Liver (tissue), 3 donors: ENCODE data around the gene STX16.

Experiments
- EGR1 ChIP-seq, 2 donors: IDR thresholded peaks; 2 replicates each; pipeline ENCODE4 v1.6.1; 2016 to 2018; ENCODE audit warnings: antibody characterized with exemption in 2 of 2, low read depth in 2 of 2
- FOXA1 ChIP-seq: IDR thresholded peaks from 2 replicates; pipeline ENCODE4 v1.6.1; 2016; ENCODE audit warnings: antibody characterized with exemption
- GABPA ChIP-seq, 2 donors: IDR thresholded peaks in 1 of 2; conservative IDR thresholded peaks in 1 of 2; 2 replicates each; pipeline ENCODE4 v1.6.1; 2016; ENCODE audit warnings: antibody characterized with exemption in 2 of 2, mild to moderate bottlenecking in 1 of 2, moderate library complexity in 1 of 2
- RAD21 ChIP-seq, 2 donors: IDR thresholded peaks; 2 replicates each; pipeline ENCODE4 v1.6.1; 2016; ENCODE audit warnings: antibody characterized with exemption in 2 of 2, mild to moderate bottlenecking in 2 of 2
- RXRA ChIP-seq, 2 donors: IDR thresholded peaks; 2 replicates each; pipeline ENCODE4 v1.6.1; 2017 to 2018; ENCODE audit warnings: antibody characterized with exemption in 2 of 2, mild to moderate bottlenecking in 1 of 2
- SP1 ChIP-seq: IDR thresholded peaks from 2 replicates; pipeline ENCODE4 v1.6.1; 2018; ENCODE audit warnings: antibody characterized with exemption, mild to moderate bottlenecking
- TAF1 ChIP-seq: conservative IDR thresholded peaks from 2 replicates; pipeline ENCODE4 v1.6.1; 2016; ENCODE audit warnings: antibody characterized with exemption, mild to moderate bottlenecking
- YY1 ChIP-seq: IDR thresholded peaks from 2 replicates; pipeline ENCODE4 v1.6.1; 2016; ENCODE audit warnings: antibody characterized with exemption, mild to moderate bottlenecking
- TF ChIP-seq, protein P1 (sequence below): fragments of 150-350 bp; IDR thresholded peaks from 2 replicates; pipeline ENCODE4 v1.5.1; 2017; ENCODE audit warnings: improper control_type of control experiment, low read depth, low read length; ENCODE audit not compliant: missing input control
- TF ChIP-seq, protein P2 (sequence below): IDR thresholded peaks from 2 replicates; pipeline ENCODE4 v1.6.1; 2016; ENCODE audit warnings: antibody characterized with exemption
- TF ChIP-seq, protein P3 (sequence below): IDR thresholded peaks from 2 replicates; pipeline ENCODE4 v1.6.1; 2016; ENCODE audit warnings: antibody characterized with exemption
- donor health status: healthy.
- donor health status: healthy.

DNA sequence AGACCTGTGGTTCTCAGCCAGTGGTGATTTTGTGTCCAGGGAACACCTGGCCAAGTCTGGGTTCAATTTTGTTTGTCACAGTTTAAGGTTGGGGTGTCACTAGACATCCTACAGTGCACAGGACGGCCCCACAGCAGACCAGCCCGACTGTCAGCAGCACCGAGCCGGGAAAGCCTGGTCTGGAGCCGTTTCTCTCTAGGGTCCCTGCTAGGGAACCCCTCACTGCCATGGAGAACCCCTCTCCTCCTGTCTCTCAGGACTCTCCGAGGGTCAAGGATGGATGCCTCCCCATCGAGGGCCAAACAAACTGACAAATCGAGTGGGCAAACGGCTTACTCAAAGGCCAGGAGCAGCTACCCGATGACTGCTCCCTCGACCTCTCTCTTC lies 15.8 kb upstream of the STX16 start:
- TF ChIP-seq, protein P1, sequence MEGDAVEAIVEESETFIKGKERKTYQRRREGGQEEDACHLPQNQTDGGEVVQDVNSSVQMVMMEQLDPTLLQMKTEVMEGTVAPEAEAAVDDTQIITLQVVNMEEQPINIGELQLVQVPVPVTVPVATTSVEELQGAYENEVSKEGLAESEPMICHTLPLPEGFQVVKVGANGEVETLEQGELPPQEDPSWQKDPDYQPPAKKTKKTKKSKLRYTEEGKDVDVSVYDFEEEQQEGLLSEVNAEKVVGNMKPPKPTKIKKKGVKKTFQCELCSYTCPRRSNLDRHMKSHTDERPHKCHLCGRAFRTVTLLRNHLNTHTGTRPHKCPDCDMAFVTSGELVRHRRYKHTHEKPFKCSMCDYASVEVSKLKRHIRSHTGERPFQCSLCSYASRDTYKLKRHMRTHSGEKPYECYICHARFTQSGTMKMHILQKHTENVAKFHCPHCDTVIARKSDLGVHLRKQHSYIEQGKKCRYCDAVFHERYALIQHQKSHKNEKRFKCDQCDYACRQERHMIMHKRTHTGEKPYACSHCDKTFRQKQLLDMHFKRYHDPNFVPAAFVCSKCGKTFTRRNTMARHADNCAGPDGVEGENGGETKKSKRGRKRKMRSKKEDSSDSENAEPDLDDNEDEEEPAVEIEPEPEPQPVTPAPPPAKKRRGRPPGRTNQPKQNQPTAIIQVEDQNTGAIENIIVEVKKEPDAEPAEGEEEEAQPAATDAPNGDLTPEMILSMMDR: no peak
- no peak for TF ChIP-seq RAD21 (IDR thresholded peaks at IDR 0.05)
- no peak for TF ChIP-seq GABPA (IDR thresholded peaks at IDR 0.05 in 1 of 2, conservative IDR thresholded peaks at IDR 0.05 in 1 of 2)
- TF ChIP-seq SP1: no peak
- TF ChIP-seq TAF1: no peak
- TF ChIP-seq, protein P2, sequence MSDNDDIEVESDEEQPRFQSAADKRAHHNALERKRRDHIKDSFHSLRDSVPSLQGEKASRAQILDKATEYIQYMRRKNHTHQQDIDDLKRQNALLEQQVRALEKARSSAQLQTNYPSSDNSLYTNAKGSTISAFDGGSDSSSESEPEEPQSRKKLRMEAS: no peak
- TF ChIP-seq, protein P3, sequence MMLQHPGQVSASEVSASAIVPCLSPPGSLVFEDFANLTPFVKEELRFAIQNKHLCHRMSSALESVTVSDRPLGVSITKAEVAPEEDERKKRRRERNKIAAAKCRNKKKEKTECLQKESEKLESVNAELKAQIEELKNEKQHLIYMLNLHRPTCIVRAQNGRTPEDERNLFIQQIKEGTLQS: no peak
- TF ChIP-seq EGR1 (IDR thresholded peaks at IDR 0.05; ENCODE audit: low read depth in 2 of 2): no peak
- TF ChIP-seq FOXA1: no peak
- no peak for TF ChIP-seq YY1
- no peak for TF ChIP-seq RXRA (IDR thresholded peaks at IDR 0.05)
